ENCODE measurements around the gene DDAH1. TPM values are rescaled to one million over a fixed set of nuclear protein-coding genes. Genes with fewer than 3 reads are reported as not detected.

Gene DDAH1
- total RNA-seq, 1 donor from 2014 or later, result 33.4 TPM

DNA sequence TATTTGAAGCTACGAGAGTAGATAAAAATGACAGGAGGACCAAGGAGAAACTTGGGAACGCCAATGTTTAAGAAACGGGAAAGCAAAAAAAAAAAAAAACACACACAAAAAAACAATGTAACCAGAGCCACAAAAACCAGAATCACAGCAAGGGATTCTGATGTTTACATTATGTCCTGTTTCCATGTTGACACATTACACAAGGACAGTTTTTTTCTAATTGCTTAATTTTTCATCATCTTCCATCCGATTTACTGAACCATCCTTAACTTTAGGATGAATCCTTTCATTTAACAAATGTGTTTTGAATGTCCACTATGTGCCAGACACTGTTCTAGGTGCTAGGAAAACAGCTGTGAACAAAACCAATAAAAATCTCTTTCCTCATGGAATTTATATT, 187.2 kb downstream of the DDAH1 start:
- Mint-ChIP-seq H3K4me3 (ENCODE audit: low read depth) (no peak overlapping the region), H3K27me3 (no peaks in the 10 kb centered on the region), H3K4me1 (ENCODE audit: low read depth) (peaks cover 16% of the 10 kb centered on the region), H3K27ac (no peak overlapping the region), H3K9me3 (ENCODE audit: low read depth) (no peaks in the 10 kb centered on the region), H3K36me3 (ENCODE audit: insufficient read depth) (peaks cover 5% of the 10 kb centered on the region)
- TF ChIP-seq CTCF (IDR thresholded peaks at IDR 0.05; ENCODE audit: unreplicated experiment), result no peak
- no peak for DNase-seq (ENCODE audit: low spot score, unreplicated experiment)

GRCh38 chr1:85276978-85277639, 187.8 kb downstream of the DDAH1 start:
- peaks cover 16% of the 10 kb centered on the region for H3K4me1 Mint-ChIP-seq (ENCODE audit: low read depth)
- DNase-seq (ENCODE audit: low spot score, unreplicated experiment), result no peak
- H3K9me3 Mint-ChIP-seq (ENCODE audit: low read depth), result no peaks in the 10 kb centered on the region
- H3K27ac Mint-ChIP-seq, result peak overlapping the region; percentile 91
- H3K4me3 Mint-ChIP-seq (ENCODE audit: low read depth), result peak overlapping the region; percentile 86
- no peaks in the 10 kb centered on the region for H3K27me3 Mint-ChIP-seq
- no peak for TF ChIP-seq CTCF (IDR thresholded peaks at IDR 0.05; ENCODE audit: unreplicated experiment)
- peaks cover 6% of the 10 kb centered on the region for H3K36me3 Mint-ChIP-seq (ENCODE audit: insufficient read depth)

GRCh38 chr1:85276215-85276977, 188.6 kb downstream of the DDAH1 start, which contains the start of gene BCL10:
Gene BCL10 (minus strand): TSS chr1:85276632. CDS start chr1:85276352, 280 bp downstream.
- H3K36me3 Mint-ChIP-seq (ENCODE audit: insufficient read depth), result peaks cover 6% of the 10 kb centered on the region
- H3K4me3 Mint-ChIP-seq (ENCODE audit: low read depth), result peak within 1 kb of the TSS; percentile 86
- peaks cover 19% of the 10 kb centered on the region for H3K4me1 Mint-ChIP-seq (ENCODE audit: low read depth)
- peak within 1 kb of the TSS; percentile 91 for H3K27ac Mint-ChIP-seq
- no peaks in the 10 kb centered on the region for H3K9me3 Mint-ChIP-seq (ENCODE audit: low read depth)
- TF ChIP-seq CTCF (IDR thresholded peaks at IDR 0.05; ENCODE audit: unreplicated experiment), result no peak
- peak; percentile 94 for DNase-seq (ENCODE audit: low spot score, unreplicated experiment)
- no peaks in the 10 kb centered on the region for H3K27me3 Mint-ChIP-seq

DNA sequence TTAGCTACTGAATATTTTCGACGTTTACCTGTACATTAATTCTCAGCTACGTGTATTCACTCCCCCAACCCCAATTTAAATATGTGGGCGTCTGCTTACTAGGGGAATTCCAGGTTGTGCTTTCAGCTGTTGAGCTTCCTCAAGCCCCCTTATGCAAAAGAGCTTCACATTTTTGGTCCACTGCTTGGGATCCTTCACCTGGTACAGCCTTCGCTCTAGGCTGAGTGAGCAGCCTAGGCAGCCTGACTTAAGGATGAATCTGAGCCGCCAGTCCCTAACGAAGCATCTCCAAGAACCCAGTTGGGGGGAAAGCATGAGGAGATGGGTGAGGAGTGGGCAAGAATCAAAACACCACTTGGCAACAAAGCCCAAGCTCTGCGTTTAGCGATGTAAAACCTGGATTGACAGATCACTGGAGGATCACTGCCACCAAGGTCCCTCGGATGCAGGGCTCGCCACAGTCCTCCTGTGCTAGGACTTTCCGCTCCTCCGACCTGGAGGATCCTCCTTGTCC, 189.2 kb downstream of the DDAH1 start:
- no peak for TF ChIP-seq CTCF (IDR thresholded peaks at IDR 0.05; ENCODE audit: unreplicated experiment)
- Mint-ChIP-seq H3K36me3 (ENCODE audit: insufficient read depth) (peaks cover 10% of the 10 kb centered on the region), H3K9me3 (ENCODE audit: low read depth) (no peaks in the 10 kb centered on the region), H3K27me3 (no peaks in the 10 kb centered on the region), H3K4me1 (ENCODE audit: low read depth) (peaks cover 22% of the 10 kb centered on the region), H3K27ac (peak overlapping the region; percentile 90), H3K4me3 (ENCODE audit: low read depth) (peak overlapping the region; percentile 86)
- DNase-seq (ENCODE audit: low spot score, unreplicated experiment), result no peak

GRCh38 chr1:85274969-85275453, 189.9 kb downstream of the DDAH1 start:
- Mint-ChIP-seq H3K36me3 (ENCODE audit: insufficient read depth) (peaks cover 13% of the 10 kb centered on the region), H3K9me3 (ENCODE audit: low read depth) (no peaks in the 10 kb centered on the region), H3K4me1 (ENCODE audit: low read depth) (peaks cover 22% of the 10 kb centered on the region), H3K27me3 (no peaks in the 10 kb centered on the region), H3K27ac (peak overlapping the region; percentile 90), H3K4me3 (ENCODE audit: low read depth) (peak overlapping the region; percentile 86)
- DNase-seq (ENCODE audit: low spot score, unreplicated experiment), result no peak
- TF ChIP-seq CTCF (IDR thresholded peaks at IDR 0.05; ENCODE audit: unreplicated experiment), result no peak

Data from progenitor cell of endocrine pancreas (in vitro differentiated cells).